Endothelial cell of umbilical vein (primary cell): ENCODE results near the gene NAGPA. TPM values are rescaled to one million over a fixed set of nuclear protein-coding genes. Genes with fewer than 3 reads are reported as not detected.

Experiments
- BruUV-seq: library from RNA; stranded (reverse); fragments of 400-500 nt; replicated peaks from 2 replicates; lab custom pipeline; 2021; lab: Mats Ljungman, UMichigan
- CTCF ChIA-PET: fragments of 300-600, 350-600 bp; sonication (Branson Sonifier 250); formaldehyde crosslinking; loops from one replicate; lab custom pipeline; 2021; ENCODE audit warnings: antibody characterized with exemption, inconsistent platforms; lab: Charles Lee
- POLR2A ChIA-PET: fragments of 300-600, 350-600 bp; sonication (Branson Sonifier 250); formaldehyde crosslinking; loops from one replicate; lab custom pipeline; 2021; ENCODE audit warnings: antibody characterized with exemption, inconsistent platforms; lab: Charles Lee
- DNase-seq: peaks from one replicate; pipeline ENCODE4 v3.0.0-alpha.2; 2011; ENCODE audit warnings: low read depth, low spot score
- FAIRE-seq: peaks from 2 replicates; lab custom pipeline; 2011; peaks lifted over from hg19 to GRCh38; lab: Jason Lieb, UNC
- H2AFZ ChIP-seq: 2 replicates; pipeline ENCODE4 v1.6.0; 2012; ENCODE audit warnings: low read depth, low read length, control low read depth, inconsistent platforms
- H3K27ac ChIP-seq: 2 replicates; pipeline ENCODE4 v1.5.1; 2011; ENCODE audit warnings: low read depth, mild to moderate bottlenecking, control low read depth, low read length, moderate library complexity; ENCODE audit not compliant: insufficient read depth
- H3K27me3 ChIP-seq, 2 experiments: 2 replicates each; pipeline versions ENCODE4 v1.6.0 to v1.6.1; 2011; ENCODE audit warnings: low read length in 2 of 2, mixed read lengths in 1 of 2; ENCODE audit not compliant: control insufficient read depth in 2 of 2, insufficient read depth in 2 of 2
- H3K36me3 ChIP-seq, 2 experiments: 2 replicates in 1 of 2; 3 replicates in 1 of 2; pipeline ENCODE4 v1.5.1; 2011; ENCODE audit warnings: low read length in 2 of 2, mild to moderate bottlenecking in 1 of 2, moderate library complexity in 1 of 2; ENCODE audit not compliant: control insufficient read depth in 2 of 2, insufficient read depth in 2 of 2; ENCODE audit errors: extremely low read depth in 1 of 2
- H3K4me1 ChIP-seq: 3 replicates; pipeline ENCODE4 v1.5.1; 2011; ENCODE audit warnings: mild to moderate bottlenecking, low read length; ENCODE audit not compliant: control insufficient read depth, insufficient read depth; ENCODE audit errors: extremely low read depth
- H3K4me2 ChIP-seq: 2 replicates; pipeline ENCODE4 v1.6.1; 2011; ENCODE audit warnings: low read length, control low read depth, mixed read lengths; ENCODE audit not compliant: insufficient read depth
- H3K4me3 ChIP-seq, 3 experiments: fragments of 200-600 bp in 1 of 3; sonication (generic), shearing (Covaris generic) in 1 of 3; replicated peaks in 1 of 3; 2 replicates each; pipeline ENCODE4 v1.5.1; 2011 to 2016; ENCODE audit warnings: control low read depth in 3 of 3, low read length in 3 of 3, mild to moderate bottlenecking in 2 of 3, inconsistent platforms in 1 of 3, low read depth in 1 of 3, moderate library complexity in 1 of 3; ENCODE audit not compliant: insufficient read depth in 1 of 3
- H3K79me2 ChIP-seq: 2 replicates; pipeline ENCODE4 v1.6.0; 2012; ENCODE audit warnings: low read length, inconsistent platforms; ENCODE audit not compliant: control insufficient read depth, insufficient read depth
- H3K9ac ChIP-seq: replicated peaks from 2 replicates; pipeline ENCODE3; 2011; ENCODE audit warnings: low read length, control low read depth; ENCODE audit not compliant: insufficient read depth; ENCODE audit errors: extremely low read depth
- H3K9me1 ChIP-seq: replicated peaks from 3 replicates; pipeline ENCODE4 v1.6.0; 2011; ENCODE audit warnings: mild to moderate bottlenecking, low read length; ENCODE audit not compliant: control insufficient read depth, insufficient read depth; ENCODE audit errors: extremely low read depth
- H3K9me3 ChIP-seq: replicated peaks from 2 replicates; pipeline ENCODE4 v1.5.1; 2012; ENCODE audit warnings: low read length, inconsistent platforms; ENCODE audit not compliant: control insufficient read depth, insufficient read depth
- H4K20me1 ChIP-seq: replicated peaks from 2 replicates; pipeline ENCODE3; 2011; ENCODE audit warnings: mild to moderate bottlenecking, low read length; ENCODE audit not compliant: control insufficient read depth, insufficient read depth; ENCODE audit errors: extremely low read depth
- EZH2 ChIP-seq: IDR thresholded peaks from 2 replicates; pipeline ENCODE4 v1.6.1; 2012; ENCODE audit warnings: borderline replicate concordance, low read depth, mild to moderate bottlenecking, moderate library complexity, low read length, inconsistent platforms; ENCODE audit not compliant: severe bottlenecking
- FOS ChIP-seq: IDR thresholded peaks from 2 replicates; pipeline ENCODE4 v1.6.1; 2011; ENCODE audit warnings: mild to moderate bottlenecking, low read length, moderate library complexity, borderline replicate concordance; ENCODE audit not compliant: insufficient read depth
- GATA2 ChIP-seq: IDR thresholded peaks from 2 replicates; pipeline ENCODE4 v1.7.0; 2011; ENCODE audit warnings: low read depth, mild to moderate bottlenecking, moderate library complexity, mixed read lengths, low read length; ENCODE audit not compliant: insufficient read length, insufficient read depth
- JUN ChIP-seq: IDR thresholded peaks from 2 replicates; pipeline ENCODE4 v1.6.1; 2011; ENCODE audit warnings: borderline replicate concordance, low read depth; ENCODE audit not compliant: insufficient read length, insufficient read depth
- MYC ChIP-seq: IDR thresholded peaks from one replicate; pipeline ENCODE4 v1.6.1; 2011; ENCODE audit warnings: mild to moderate bottlenecking, low read depth, low read length
- POLR2A ChIP-seq: IDR thresholded peaks from 2 replicates; pipeline ENCODE4 v1.6.1; 2012; ENCODE audit warnings: low read depth, mild to moderate bottlenecking, control low read depth, low read length
- POLR2AphosphoS5 ChIP-seq: IDR thresholded peaks from 2 replicates; pipeline ENCODE4 v1.6.1; 2012; ENCODE audit warnings: low read depth, mild to moderate bottlenecking, control low read depth, low read length, moderate library complexity; ENCODE audit not compliant: insufficient read depth
- dilution Hi-C: fragments of 300-500 bp; cut with MboI; formaldehyde crosslinking; loops from one replicate; pipeline ENCODE4 v1.15.0; 2019; ENCODE audit warnings: low sequenced_read_pairs; ENCODE audit not compliant: extremely low pct_ligation_motif_present
- intact Hi-C: fragments of 100-400 bp; cut with micrococcal nuclease; formaldehyde crosslinking; loops from one replicate; pipeline ENCODE4 v1.10.0; 2022
- polyA plus RNA-seq, 4 experiments: library from polyadenylated mRNA; depleted of rRNA in 3 of 4; stranded (reverse) in 3 of 4; unstranded in 1 of 4; fragments of >200 nt; gene quantifications; 2 replicates each; pipeline versions ENCODE4 v1.2.1 to v1.2.3, GENCODE V29; 2011 to 2012; ENCODE audit warnings: missing spikeins in 1 of 4
- total RNA-seq: library from RNA; stranded (reverse); gene quantifications from 2 replicates; pipeline ENCODE4 v1.2.3, GENCODE V29; 2021
- TF ChIP-seq, protein P1 (sequence below): IDR thresholded peaks from 2 replicates; pipeline ENCODE4 v1.6.1; 2011; ENCODE audit not compliant: insufficient read depth, insufficient read length
- TF ChIP-seq, protein P2 (sequence below), 2 donors: IDR thresholded peaks; 1 replicate in 1 of 2; 2 replicates in 1 of 2; pipeline ENCODE4 v1.5.1; 2011; ENCODE audit warnings: low read length in 2 of 2, mild to moderate bottlenecking in 2 of 2, moderate library complexity in 2 of 2, control low read depth in 1 of 2, inconsistent platforms in 1 of 2, low read depth in 1 of 2; ENCODE audit not compliant: insufficient read depth in 1 of 2; ENCODE audit errors: extremely low read depth in 1 of 2

Gene NAGPA
- total and polyA plus RNA-seq, 2 donors (not counting 3 experiments of a cell fraction or from before 2014, with no cell fraction given) = 29.6 to 29.9 TPM

DNA sequence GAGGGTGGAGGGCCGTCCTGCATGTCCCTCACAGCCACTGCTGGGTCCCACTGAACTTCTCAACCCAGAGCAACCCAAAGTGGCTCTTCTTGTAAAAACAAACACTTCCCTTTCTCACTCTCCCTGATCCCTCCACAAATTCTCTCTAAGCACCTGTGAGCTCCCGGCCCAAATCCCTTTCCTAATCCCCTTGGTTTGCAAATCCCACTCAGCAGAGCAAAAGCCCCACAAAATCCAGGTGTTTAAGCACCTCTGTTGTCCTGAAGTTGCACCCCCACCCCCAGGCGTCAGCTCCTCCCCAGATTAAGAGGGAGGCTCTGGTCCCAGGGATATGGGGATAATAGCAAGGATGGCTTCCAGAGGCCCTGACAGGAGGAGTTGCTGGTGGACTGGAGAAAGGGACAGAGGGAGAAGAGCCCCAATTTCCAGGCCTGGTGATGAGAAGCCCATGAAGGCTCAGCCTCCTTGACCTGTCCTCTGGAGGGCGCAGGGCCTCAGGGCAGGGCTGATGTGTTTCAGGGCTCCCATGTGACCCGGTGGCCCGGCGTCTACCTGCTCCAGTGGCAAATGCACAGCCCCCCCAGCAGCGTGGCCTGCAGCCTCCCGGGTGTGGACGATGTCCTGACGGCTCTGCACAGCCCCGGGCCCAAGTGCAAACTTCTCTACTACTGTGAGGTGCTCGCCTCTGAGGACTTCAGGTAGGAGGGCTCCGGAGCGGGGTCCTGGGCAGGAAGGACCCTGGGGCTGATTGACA, 23.0 kb downstream of the NAGPA start:
- no peaks in the 10 kb centered on the region for H3K79me2 ChIP-seq
- H3K4me2 ChIP-seq = no peak overlapping the region
- CTCF ChIA-PET = interaction anchor here (0.7 to 1.1 kb wide), 2 partner anchors 14 to 125 kb away, joined by 3 read pairs; no protein-coding TSS in a partner anchor
- H3K4me3 ChIP-seq = no peak overlapping the region
- dilution Hi-C loops = no loop called here
- H3K4me1 ChIP-seq = no peaks in the 10 kb centered on the region
- FAIRE-seq (no peak), DNase-seq (no peak)
- no peaks in the 10 kb centered on the region for H4K20me1 ChIP-seq
- intact Hi-C loops = no loop called here
- H3K9me1 ChIP-seq = no peaks in the 10 kb centered on the region
- no peaks in the 10 kb centered on the region for H3K36me3 ChIP-seq
- no peak for TF ChIP-seq POLR2AphosphoS5
- TF ChIP-seq MYC = no peak
- TF ChIP-seq, protein P1, sequence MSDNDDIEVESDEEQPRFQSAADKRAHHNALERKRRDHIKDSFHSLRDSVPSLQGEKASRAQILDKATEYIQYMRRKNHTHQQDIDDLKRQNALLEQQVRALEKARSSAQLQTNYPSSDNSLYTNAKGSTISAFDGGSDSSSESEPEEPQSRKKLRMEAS = no peak
- no peak for TF ChIP-seq JUN
- no peak overlapping the region for H3K27ac ChIP-seq
- no peaks in the 10 kb centered on the region for H3K9me3 ChIP-seq
- POLR2A ChIA-PET = no interaction called here
- no TSS peak for BruUV-seq
- no peak overlapping the region for H3K9ac ChIP-seq
- no peaks in the 10 kb centered on the region for H3K27me3 ChIP-seq
- no peak overlapping the region for H2AFZ ChIP-seq

DNA sequence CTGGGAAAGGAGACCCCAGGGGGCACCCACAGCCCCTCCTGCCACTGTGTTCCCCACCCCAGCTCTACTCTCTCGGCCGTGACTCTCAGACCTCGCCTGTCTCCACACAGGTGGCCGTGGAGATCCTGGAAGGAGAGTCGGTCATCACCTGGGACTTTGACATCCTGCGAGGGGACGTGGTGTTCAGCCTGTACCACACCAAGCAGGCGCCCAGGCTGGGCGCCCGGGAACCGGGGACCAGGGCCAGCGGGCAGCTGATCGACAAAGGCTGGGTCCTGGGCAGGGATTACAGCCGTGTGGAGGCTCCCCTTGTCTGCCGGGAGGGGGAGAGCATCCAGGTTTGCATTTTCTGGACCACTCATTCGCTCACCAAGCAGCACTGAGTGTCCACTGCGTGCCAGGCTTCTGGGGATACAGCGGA, 25.4 kb downstream of the NAGPA start:
- DNase-seq (no peak), FAIRE-seq (no peak)
- Histone ChIP-seq H3K4me3 (no peak overlapping the region), H3K9me3 (no peaks in the 10 kb centered on the region), H2AFZ (no peak overlapping the region), H3K27me3 (no peaks in the 10 kb centered on the region), H3K4me2 (no peak overlapping the region), H3K27ac (no peak overlapping the region), H3K4me1 (no peaks in the 10 kb centered on the region), H3K9ac (no peak overlapping the region), H3K79me2 (no peaks in the 10 kb centered on the region), H4K20me1 (no peaks in the 10 kb centered on the region), H3K36me3 (no peaks in the 10 kb centered on the region), H3K9me1 (no peaks in the 10 kb centered on the region)
- no peak for TF ChIP-seq POLR2AphosphoS5
- no peak for TF ChIP-seq GATA2
- no peak for TF ChIP-seq POLR2A
- TF ChIP-seq FOS = no peak
- TF ChIP-seq, protein P2, sequence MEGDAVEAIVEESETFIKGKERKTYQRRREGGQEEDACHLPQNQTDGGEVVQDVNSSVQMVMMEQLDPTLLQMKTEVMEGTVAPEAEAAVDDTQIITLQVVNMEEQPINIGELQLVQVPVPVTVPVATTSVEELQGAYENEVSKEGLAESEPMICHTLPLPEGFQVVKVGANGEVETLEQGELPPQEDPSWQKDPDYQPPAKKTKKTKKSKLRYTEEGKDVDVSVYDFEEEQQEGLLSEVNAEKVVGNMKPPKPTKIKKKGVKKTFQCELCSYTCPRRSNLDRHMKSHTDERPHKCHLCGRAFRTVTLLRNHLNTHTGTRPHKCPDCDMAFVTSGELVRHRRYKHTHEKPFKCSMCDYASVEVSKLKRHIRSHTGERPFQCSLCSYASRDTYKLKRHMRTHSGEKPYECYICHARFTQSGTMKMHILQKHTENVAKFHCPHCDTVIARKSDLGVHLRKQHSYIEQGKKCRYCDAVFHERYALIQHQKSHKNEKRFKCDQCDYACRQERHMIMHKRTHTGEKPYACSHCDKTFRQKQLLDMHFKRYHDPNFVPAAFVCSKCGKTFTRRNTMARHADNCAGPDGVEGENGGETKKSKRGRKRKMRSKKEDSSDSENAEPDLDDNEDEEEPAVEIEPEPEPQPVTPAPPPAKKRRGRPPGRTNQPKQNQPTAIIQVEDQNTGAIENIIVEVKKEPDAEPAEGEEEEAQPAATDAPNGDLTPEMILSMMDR (IDR thresholded peaks at IDR 0.05; ENCODE audit: extremely low read depth in 1 of 2, insufficient read depth in 1 of 2, low read depth in 1 of 2, low read length in 2 of 2) = no peak
- TF ChIP-seq, protein P1 = no peak
- no peak for TF ChIP-seq EZH2
- no peak for TF ChIP-seq JUN
- TF ChIP-seq MYC = no peak
- ChIA-PET POLR2A (no interaction called here), CTCF (no interaction called here)
- no TSS peak for BruUV-seq
- intact Hi-C loops (no loop called here), dilution Hi-C loops (no loop called here)
